Kidney glomerular epithelial cell (primary cell): ENCODE results near the gene CDK6.

ENCODE experiments used
- DNase-seq: peaks from one replicate; lab custom pipeline; 2025; lab: John Stamatoyannopoulos, UW

CDK6 gene

DNA sequence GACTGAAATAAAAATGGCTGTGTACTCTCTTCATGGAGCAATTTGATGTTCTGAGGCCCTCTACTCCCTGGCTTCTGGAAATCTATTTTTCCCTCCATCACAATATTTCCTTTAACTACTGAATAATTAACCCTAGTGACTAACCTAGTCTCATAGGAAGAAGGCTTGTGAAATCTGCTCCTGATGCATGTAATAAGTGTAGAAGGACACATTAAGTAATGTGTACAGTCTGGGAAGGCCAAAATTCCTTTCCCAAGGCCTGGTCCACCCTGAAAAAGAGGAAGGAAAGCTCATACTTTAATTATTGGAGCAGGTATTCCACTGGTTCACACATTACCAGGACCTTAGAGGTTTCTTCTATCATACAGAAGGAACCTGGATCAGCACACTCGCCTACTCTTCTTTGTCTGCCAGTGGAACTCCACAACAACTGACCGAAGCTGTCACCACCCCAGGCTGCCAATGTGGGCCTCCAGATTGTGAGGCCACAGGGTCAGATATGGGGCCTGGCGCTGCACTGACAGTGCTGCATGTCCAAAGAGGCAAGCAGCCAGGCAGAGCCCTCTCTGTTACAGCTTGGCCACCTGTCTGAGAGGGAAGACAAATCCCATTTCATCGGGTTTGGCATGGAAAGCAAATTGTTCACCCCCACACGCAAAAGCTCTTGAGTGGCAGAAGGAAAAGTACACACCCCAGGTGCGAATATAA, 191.8 kb downstream of the CDK6 start:
- no peak for DNase-seq

DNA sequence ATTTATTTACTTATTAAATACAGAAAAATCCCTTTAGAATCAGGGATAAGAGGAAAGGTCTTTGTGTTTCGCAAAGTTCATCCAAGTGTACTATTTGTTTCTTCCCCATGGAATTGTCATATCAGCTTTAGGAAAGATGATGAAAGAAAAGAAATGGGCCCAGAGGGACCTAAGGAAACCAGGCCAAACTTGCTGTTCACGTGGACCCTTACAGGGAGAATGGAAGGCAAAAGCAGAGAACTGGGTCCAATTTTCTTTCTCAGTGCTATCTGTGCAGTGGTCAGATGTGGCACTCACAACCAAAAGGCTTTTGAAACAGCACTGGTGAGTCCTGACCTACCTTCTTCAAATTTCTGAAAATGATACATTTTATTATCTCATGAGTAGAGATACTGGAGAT, 192.6 kb downstream of the CDK6 start:
- no peak for DNase-seq

GRCh38 chr7:92641921-92642511, 194.4 kb downstream of the CDK6 start:
- DNase-seq = peak; percentile 75

GRCh38 chr7:92639966-92640365, 196.4 kb downstream of the CDK6 start:
- no peak for DNase-seq

GRCh38 chr7:92639213-92639896, 197.0 kb downstream of the CDK6 start:
- no peak for DNase-seq

DNA sequence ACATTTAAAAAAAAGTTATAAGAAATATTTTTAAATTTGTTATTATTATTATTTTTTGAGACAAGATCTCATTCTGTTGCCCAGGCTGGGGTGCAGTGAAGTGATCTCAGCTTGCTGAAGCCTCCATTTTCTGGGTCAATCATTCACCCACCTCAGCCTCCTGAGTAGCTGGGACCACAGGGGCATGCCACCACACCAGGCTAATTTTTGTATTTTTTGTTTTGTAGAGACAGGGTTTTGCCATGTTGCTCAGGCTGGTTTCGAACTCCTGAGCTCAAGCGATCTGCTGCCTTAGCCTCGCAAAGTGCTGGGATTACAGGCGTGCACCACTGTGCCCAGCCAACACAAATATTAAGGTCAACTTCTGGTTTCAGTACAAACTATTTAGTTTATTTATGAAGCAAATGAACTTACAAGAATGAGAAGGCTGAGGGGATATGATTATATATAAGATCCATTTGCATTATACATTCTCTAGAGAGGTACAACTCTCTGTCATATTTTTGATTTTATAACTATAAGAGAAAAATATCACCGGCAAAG, 200.3 kb downstream of the CDK6 start:
- DNase-seq = no peak

GRCh38 chr7:92635538-92635937, 200.8 kb downstream of the CDK6 start:
- DNase-seq = no peak

DNA sequence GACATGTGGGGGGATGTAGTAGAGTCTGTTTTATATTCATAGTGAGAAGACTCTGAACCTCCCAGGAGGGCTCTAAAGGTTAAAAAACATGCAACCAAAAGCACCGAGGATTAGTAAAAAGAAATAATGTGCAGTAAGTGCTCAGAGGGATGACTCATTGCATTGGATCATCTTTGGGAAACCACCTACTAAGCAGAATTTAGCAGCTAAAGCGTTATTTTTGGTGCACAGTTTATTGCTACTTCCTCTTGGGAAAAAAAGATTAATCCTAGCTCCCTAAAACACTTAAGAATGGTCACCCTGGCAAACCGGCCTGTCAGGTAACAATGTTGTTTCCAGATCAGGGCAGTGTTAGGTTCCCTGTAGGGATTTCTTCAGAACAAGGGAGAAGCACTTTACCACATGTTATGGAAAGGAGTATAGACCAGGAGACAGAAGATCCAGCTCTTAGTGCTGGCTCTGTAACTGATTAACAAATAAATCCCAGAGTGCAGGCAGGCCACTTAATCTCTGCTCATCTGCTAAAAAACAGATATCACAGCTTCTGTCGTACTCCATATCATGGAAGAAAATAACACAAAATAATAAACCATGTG, 201.4 kb downstream of the CDK6 start:
- DNase-seq = peak; percentile 79

DNA sequence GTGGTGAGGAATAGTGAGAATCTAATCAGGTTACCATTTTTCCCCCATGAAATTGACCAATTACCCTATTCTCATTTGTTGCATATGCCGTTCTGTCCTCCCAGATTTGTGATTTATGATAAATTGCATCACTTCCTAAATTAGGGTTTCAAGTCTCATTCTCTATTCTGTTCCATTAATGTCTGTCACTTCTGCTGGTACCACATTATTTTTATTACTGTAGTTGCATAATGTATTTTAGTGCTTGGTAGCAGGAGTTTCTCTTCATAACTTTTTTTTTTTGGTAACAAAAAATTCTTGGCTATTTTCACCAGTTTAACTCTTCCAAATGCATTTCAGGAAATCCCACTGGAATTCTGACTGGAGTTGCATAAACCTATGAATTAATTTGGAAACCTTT, 202.2 kb downstream of the CDK6 start:
- DNase-seq = no peak

DNA sequence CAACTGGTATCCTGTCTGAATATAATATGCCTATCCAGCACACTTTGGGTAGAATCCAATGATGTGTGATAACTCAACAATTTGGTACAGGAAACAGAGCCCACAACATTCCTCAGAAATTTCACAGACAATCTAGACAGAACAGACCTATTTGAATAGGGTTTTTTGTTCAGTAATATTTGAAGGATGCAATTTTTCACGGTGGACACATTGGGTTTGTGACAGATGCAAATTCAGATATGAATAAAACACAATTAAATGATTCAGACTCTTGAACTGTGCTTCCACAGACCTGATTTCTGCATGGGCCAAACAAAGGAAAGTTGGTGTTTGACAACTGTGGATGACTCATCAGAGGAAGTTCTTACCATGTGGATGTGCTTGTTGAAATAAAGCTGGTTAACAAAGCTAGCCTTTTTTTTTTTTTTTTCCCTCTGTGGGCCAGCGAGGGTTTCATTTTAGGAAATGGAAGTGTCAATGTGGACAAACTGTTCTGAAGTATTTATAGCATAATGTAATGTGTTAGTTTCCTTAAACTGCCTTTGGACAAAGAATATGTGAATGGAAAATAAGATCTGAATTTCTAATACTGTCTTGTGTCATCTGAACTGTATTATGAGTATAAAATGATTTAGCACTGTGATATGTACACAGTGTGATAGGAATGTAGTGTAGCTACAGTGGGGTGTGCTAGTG, 203.0 kb downstream of the CDK6 start:
- DNase-seq = peak; percentile 95

GRCh38 chr7:92632791-92633190, 203.6 kb downstream of the CDK6 start:
- DNase-seq = no peak

- DNase-seq = no peak
Observed at GRCh38 chr7:92631850-92632487, 204.4 kb downstream of the CDK6 start.

GRCh38 chr7:92631067-92631849, 205.1 kb downstream of the CDK6 start:
- no peak for DNase-seq

DNA sequence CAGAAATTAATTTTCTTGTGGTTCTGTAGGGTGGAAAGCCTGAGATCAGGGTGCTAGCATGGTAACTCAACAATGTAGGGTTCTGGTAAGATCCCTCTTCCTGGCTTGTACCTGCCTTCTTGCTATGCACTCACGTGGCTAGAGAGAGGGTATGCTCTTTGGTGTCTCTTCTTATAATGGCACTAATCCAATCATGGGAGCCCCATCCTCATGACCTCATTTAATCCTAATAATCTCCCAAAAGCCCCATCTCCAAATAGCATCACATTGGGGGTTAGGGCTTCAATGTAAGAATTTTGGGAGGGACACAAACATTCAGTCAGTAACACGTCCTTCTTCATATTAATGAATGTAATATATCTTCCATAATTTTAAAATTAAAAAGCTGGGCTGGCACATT, 206.6 kb downstream of the CDK6 start:
- no peak for DNase-seq

GRCh38 chr7:92627956-92628355, 208.4 kb downstream of the CDK6 start:
- DNase-seq = no peak

DNA sequence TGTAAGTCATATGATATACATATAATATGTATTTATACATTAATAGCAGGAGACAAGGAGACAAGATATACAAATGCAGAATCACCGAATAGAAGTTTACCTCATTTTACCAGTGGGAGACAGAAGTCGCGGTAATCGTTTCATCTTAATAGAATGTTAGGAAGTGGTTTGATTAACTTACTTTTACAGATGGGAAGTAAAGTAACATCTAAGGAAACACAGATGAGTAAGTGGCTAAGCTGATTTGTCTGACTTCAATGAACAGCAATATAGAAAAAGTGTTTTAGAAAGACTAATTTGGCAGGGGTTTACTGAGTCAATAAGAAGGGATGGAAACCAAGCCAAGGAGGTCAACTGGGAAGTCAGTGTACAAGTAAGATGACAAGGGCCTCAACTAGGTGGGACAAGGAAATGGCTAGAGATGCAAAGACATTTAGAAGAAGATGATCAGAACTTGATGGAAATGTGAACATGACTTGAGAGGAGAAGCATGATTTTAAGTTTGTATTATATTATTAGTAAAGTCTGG, 210.0 kb downstream of the CDK6 start:
- DNase-seq = no peak

DNA sequence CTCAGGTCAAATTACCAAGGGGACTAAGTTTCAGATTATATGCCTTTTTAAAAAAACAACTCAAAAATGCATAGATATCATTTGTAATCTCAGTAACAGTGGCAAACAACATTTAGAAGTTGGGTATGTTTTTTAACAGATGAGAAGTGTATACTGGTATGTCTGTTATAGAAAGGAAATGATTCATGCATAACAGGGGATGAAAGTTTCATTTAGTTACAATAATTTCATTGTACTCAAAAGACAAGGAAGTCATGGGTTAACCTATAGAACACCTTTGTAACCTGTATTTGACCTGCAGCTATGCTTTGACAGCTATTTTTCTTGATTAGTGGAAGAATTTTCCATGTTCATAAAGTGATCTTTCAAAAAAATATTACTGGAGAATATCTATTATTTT, 210.8 kb downstream of the CDK6 start:
- no peak for DNase-seq

- DNase-seq = no peak
Observed at GRCh38 chr7:92624298-92624996, 211.9 kb downstream of the CDK6 start.

- no peak for DNase-seq
Observed at GRCh38 chr7:92623544-92623943, 212.8 kb downstream of the CDK6 start.

DNA sequence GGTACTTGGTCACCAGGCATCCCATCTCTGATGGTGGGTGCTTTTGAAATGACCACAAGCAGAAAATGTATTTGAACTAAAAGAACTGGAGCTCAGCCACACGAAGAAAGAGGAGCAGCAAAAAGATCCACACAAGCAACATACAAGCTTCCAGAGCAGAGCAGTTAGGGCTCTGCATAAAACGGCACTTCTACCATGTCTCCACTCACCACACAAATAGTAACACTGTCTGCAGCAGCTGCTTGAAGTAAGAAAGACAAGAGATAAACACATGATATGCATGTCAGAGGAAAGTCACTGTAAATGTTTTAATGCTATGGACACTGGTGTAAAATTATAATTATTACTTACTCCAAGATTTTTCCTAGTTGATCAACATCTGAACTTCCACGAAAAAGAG, 213.7 kb downstream of the CDK6 start:
- DNase-seq = no peak
